GM23338 (cell line): ENCODE results near the gene SLC25A25.

Source experiments
- CREB1 ChIP-seq: fragments of 250-450 bp; sonication (Bioruptor Pico); IDR thresholded peaks from 2 replicates; pipeline ENCODE4 v1.5.0; 2020; ENCODE audit warnings: low read depth, mild to moderate bottlenecking, moderate library complexity
- CTCF ChIP-seq, 2 experiments: fragments of 200-600 bp in 1 of 2; sonication (generic) in 1 of 2; conservative IDR thresholded peaks; 2 replicates each; pipeline versions ENCODE4 v1.5.1 to v1.6.1; 2016 to 2017; ENCODE audit warnings: antibody characterized with exemption in 2 of 2, low read depth in 2 of 2, mild to moderate bottlenecking in 2 of 2, moderate library complexity in 1 of 2
- ETS1 ChIP-seq: IDR thresholded peaks from 2 replicates; pipeline ENCODE4 v1.6.1; 2016; ENCODE audit warnings: antibody characterized with exemption
- EZH2 ChIP-seq: fragments of 200-600 bp; sonication (generic); IDR thresholded peaks from one replicate; pipeline ENCODE4 v1.8.0; 2017; ENCODE audit warnings: antibody characterized with exemption, mild to moderate bottlenecking, low read depth; ENCODE audit not compliant: unreplicated experiment
- EZH2phosphoT487 ChIP-seq: fragments of 200-600 bp; sonication (generic); IDR thresholded peaks from one replicate; pipeline ENCODE4 v1.8.1; 2018; ENCODE audit warnings: antibody characterized with exemption; ENCODE audit not compliant: unreplicated experiment
- JUNB ChIP-seq: IDR thresholded peaks from one replicate; pipeline ENCODE4 v1.6.1; 2016; ENCODE audit warnings: antibody characterized with exemption; ENCODE audit not compliant: unreplicated experiment
- NANOG ChIP-seq: IDR thresholded peaks from 2 replicates; pipeline ENCODE4 v1.6.1; 2016; ENCODE audit warnings: antibody characterized with exemption, borderline replicate concordance
- POLR2AphosphoS5 ChIP-seq: IDR thresholded peaks from 2 replicates; pipeline ENCODE4 v1.6.1; 2016; ENCODE audit warnings: antibody characterized with exemption, low read depth
- REST ChIP-seq: IDR thresholded peaks from one replicate; pipeline ENCODE4 v1.6.1; 2018; ENCODE audit warnings: antibody characterized with exemption; ENCODE audit not compliant: unreplicated experiment
- STAT1 ChIP-seq: IDR thresholded peaks from one replicate; pipeline ENCODE4 v1.6.1; 2016; ENCODE audit warnings: antibody characterized with exemption; ENCODE audit not compliant: unreplicated experiment
- ZNF114 ChIP-seq: fragments of 250-450 bp; sonication (Bioruptor Pico); IDR thresholded peaks from 2 replicates; pipeline ENCODE4 v1.5.0; 2020; ENCODE audit warnings: mild to moderate bottlenecking, moderate library complexity
- ZNF331 ChIP-seq: fragments of 250-450 bp; sonication (Bioruptor Pico); IDR thresholded peaks from 2 replicates; pipeline ENCODE4 v1.5.0; 2020; ENCODE audit warnings: low read depth, mild to moderate bottlenecking, moderate library complexity

GRCh38 chr9:128128836-128129590, 61.0 kb downstream of the SLC25A25 start:
- TF ChIP-seq EZH2 (no peak), CTCF (conservative IDR thresholded peaks at IDR 0.05; ENCODE audit: low read depth in 2 of 2) (no peak), EZH2phosphoT487 (no peak), STAT1 (no peak), POLR2AphosphoS5 (no peak), CREB1 (CRISPR knock-in tag) (no peak), ETS1 (no peak), ZNF331 (CRISPR knock-in tag) (no peak), NANOG (no peak), REST (no peak), JUNB (no peak), ZNF114 (no peak)
